Panc1 (cell line): Measurements from ENCODE around the gene MAGOH.

Source experiments
- CTCF ChIP-seq: fragments of 450-650 bp; IDR thresholded peaks from 2 replicates; pipeline ENCODE4 v1.5.1; 2017; ENCODE audit warnings: mild to moderate bottlenecking
- POLR2AphosphoS5 ChIP-seq: IDR thresholded peaks from 2 replicates; pipeline ENCODE4 v1.6.1; 2012; ENCODE audit warnings: mild to moderate bottlenecking, low read depth, low read length, moderate library complexity
- REST ChIP-seq, 2 experiments: IDR thresholded peaks; 2 replicates each; pipeline ENCODE4 v1.6.1; 2011 to 2012; ENCODE audit warnings: low read depth in 2 of 2, control low read depth in 1 of 2, low read length in 1 of 2, mild to moderate bottlenecking in 1 of 2, moderate library complexity in 1 of 2; ENCODE audit not compliant: insufficient read depth in 1 of 2
- TCF7L2 ChIP-seq: IDR thresholded peaks from 2 replicates; pipeline ENCODE4 v1.6.1; 2011; ENCODE audit warnings: mild to moderate bottlenecking, low read depth, low read length, inconsistent platforms

DNA sequence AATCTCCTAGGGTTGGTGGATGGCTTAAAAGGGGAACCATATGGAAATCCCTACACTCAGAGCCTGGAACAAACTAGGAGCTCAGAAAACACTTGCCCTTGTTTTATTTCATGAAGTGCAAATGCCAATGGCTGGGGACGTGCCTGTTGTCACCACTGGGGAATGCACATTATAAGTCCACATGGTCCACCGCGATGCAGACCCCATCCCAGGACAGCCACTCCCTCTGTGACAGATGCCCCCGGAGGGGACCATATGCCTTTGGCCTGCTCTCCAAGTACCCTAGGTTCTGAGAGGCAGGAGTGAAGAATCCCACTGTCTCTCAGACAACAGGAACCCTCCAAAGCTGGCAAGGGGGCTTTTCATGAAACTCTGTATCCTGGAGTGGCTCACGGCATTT, 47.2 kb upstream of the MAGOH start:
- TF ChIP-seq CTCF, result no peak
- TF ChIP-seq POLR2AphosphoS5, result no peak
- TF ChIP-seq TCF7L2, result no peak
- no peak for TF ChIP-seq REST (IDR thresholded peaks at IDR 0.05; ENCODE audit: insufficient read depth in 1 of 2, low read depth in 2 of 2, low read length in 1 of 2)
